ENCODE data around the gene LRRTM4.

The LRRTM4 gene

GRCh38 chr2:77508511-77508910, 13.7 kb downstream of the LRRTM4 start:
- Mint-ChIP-seq H3K4me3 (no peak overlapping the region), H3K36me3 (ENCODE audit: low read depth) (no peaks in the 10 kb centered on the region), H3K4me1 (ENCODE audit: low read depth) (no peaks in the 10 kb centered on the region), H3K27ac (no peak overlapping the region), H3K9me3 (peaks cover 12% of the 10 kb centered on the region), H3K27me3 (no peaks in the 10 kb centered on the region)
- DNase-seq = no peak

- Mint-ChIP-seq H3K9me3 (peaks cover 12% of the 10 kb centered on the region), H3K27me3 (no peaks in the 10 kb centered on the region), H3K4me1 (ENCODE audit: low read depth) (no peaks in the 10 kb centered on the region), H3K36me3 (ENCODE audit: low read depth) (no peaks in the 10 kb centered on the region), H3K4me3 (no peak overlapping the region), H3K27ac (no peak overlapping the region)
- DNase-seq = no peak
These were observed 14.5 kb downstream of the LRRTM4 start for GRCh38 chr2:77507657-77508056.

GRCh38 chr2:77488141-77488540, 34.0 kb downstream of the LRRTM4 start:
- Mint-ChIP-seq H3K4me1 (ENCODE audit: low read depth) (no peaks in the 10 kb centered on the region), H3K27me3 (no peaks in the 10 kb centered on the region), H3K9me3 (peaks cover 18% of the 10 kb centered on the region), H3K27ac (no peak overlapping the region), H3K4me3 (no peak overlapping the region), H3K36me3 (ENCODE audit: low read depth) (no peaks in the 10 kb centered on the region)
- no peak for DNase-seq

GRCh38 chr2:77487074-77487803, 34.9 kb downstream of the LRRTM4 start:
- Mint-ChIP-seq H3K4me1 (ENCODE audit: low read depth) (no peaks in the 10 kb centered on the region), H3K9me3 (peaks cover 18% of the 10 kb centered on the region), H3K4me3 (no peak overlapping the region), H3K27ac (no peak overlapping the region), H3K27me3 (no peaks in the 10 kb centered on the region), H3K36me3 (ENCODE audit: low read depth) (no peaks in the 10 kb centered on the region)
- DNase-seq = no peak

GRCh38 chr2:77484026-77484425, 38.1 kb downstream of the LRRTM4 start:
- Mint-ChIP-seq H3K27me3 (no peaks in the 10 kb centered on the region), H3K36me3 (ENCODE audit: low read depth) (no peaks in the 10 kb centered on the region), H3K27ac (no peak overlapping the region), H3K9me3 (peaks cover 22% of the 10 kb centered on the region), H3K4me1 (ENCODE audit: low read depth) (no peaks in the 10 kb centered on the region), H3K4me3 (no peak overlapping the region)
- DNase-seq = no peak

- Mint-ChIP-seq H3K27me3 (no peaks in the 10 kb centered on the region), H3K9me3 (peaks cover 18% of the 10 kb centered on the region), H3K4me1 (ENCODE audit: low read depth) (no peaks in the 10 kb centered on the region), H3K27ac (no peak overlapping the region), H3K36me3 (ENCODE audit: low read depth) (no peaks in the 10 kb centered on the region), H3K4me3 (no peak overlapping the region)
- DNase-seq = no peak
These were observed 42.3 kb downstream of the LRRTM4 start for GRCh38 chr2:77479895-77480294.

- Mint-ChIP-seq H3K4me1 (ENCODE audit: low read depth) (no peaks in the 10 kb centered on the region), H3K9me3 (peaks cover 18% of the 10 kb centered on the region), H3K27ac (no peak overlapping the region), H3K36me3 (ENCODE audit: low read depth) (no peaks in the 10 kb centered on the region), H3K4me3 (no peak overlapping the region), H3K27me3 (no peaks in the 10 kb centered on the region)
- no peak for DNase-seq
These were observed 42.8 kb downstream of the LRRTM4 start for GRCh38 chr2:77479395-77479794.

GRCh38 chr2:77470096-77470495, 52.1 kb downstream of the LRRTM4 start:
- Mint-ChIP-seq H3K27ac (no peak overlapping the region), H3K4me1 (ENCODE audit: low read depth) (no peaks in the 10 kb centered on the region), H3K36me3 (ENCODE audit: low read depth) (no peaks in the 10 kb centered on the region), H3K9me3 (peaks cover 18% of the 10 kb centered on the region), H3K27me3 (no peaks in the 10 kb centered on the region), H3K4me3 (no peak overlapping the region)
- no peak for DNase-seq

GRCh38 chr2:77469106-77469505, 53.1 kb downstream of the LRRTM4 start:
- Mint-ChIP-seq H3K4me3 (no peak overlapping the region), H3K9me3 (peaks cover 18% of the 10 kb centered on the region), H3K4me1 (ENCODE audit: low read depth) (no peaks in the 10 kb centered on the region), H3K27ac (no peak overlapping the region), H3K36me3 (ENCODE audit: low read depth) (no peaks in the 10 kb centered on the region), H3K27me3 (no peaks in the 10 kb centered on the region)
- DNase-seq = no peak

- Mint-ChIP-seq H3K27me3 (no peaks in the 10 kb centered on the region), H3K36me3 (ENCODE audit: low read depth) (no peaks in the 10 kb centered on the region), H3K27ac (no peak overlapping the region), H3K9me3 (peaks cover 11% of the 10 kb centered on the region), H3K4me3 (no peak overlapping the region), H3K4me1 (ENCODE audit: low read depth) (no peaks in the 10 kb centered on the region)
- no peak for DNase-seq
These were observed 62.3 kb downstream of the LRRTM4 start for GRCh38 chr2:77459840-77460239.

GRCh38 chr2:77458216-77458615, 64.0 kb downstream of the LRRTM4 start:
- peaks cover 9% of the 10 kb centered on the region for H3K9me3 Mint-ChIP-seq
- no peaks in the 10 kb centered on the region for H3K27me3 Mint-ChIP-seq
- H3K4me3 Mint-ChIP-seq = no peak overlapping the region
- no peak overlapping the region for H3K27ac Mint-ChIP-seq
- no peaks in the 10 kb centered on the region for H3K36me3 Mint-ChIP-seq (ENCODE audit: low read depth)
- H3K4me1 Mint-ChIP-seq (ENCODE audit: low read depth) = no peaks in the 10 kb centered on the region
- no peak for DNase-seq

GRCh38 chr2:77457665-77458064, 64.5 kb downstream of the LRRTM4 start:
- no peaks in the 10 kb centered on the region for H3K36me3 Mint-ChIP-seq (ENCODE audit: low read depth)
- H3K27ac Mint-ChIP-seq = no peak overlapping the region
- H3K27me3 Mint-ChIP-seq = no peaks in the 10 kb centered on the region
- no peak overlapping the region for H3K4me3 Mint-ChIP-seq
- no peaks in the 10 kb centered on the region for H3K4me1 Mint-ChIP-seq (ENCODE audit: low read depth)
- no peak for DNase-seq
- peaks cover 9% of the 10 kb centered on the region for H3K9me3 Mint-ChIP-seq

- Mint-ChIP-seq H3K4me1 (ENCODE audit: low read depth) (no peaks in the 10 kb centered on the region), H3K27ac (no peak overlapping the region), H3K4me3 (no peak overlapping the region), H3K36me3 (ENCODE audit: low read depth) (no peaks in the 10 kb centered on the region), H3K27me3 (no peaks in the 10 kb centered on the region), H3K9me3 (peaks cover 18% of the 10 kb centered on the region)
- no peak for DNase-seq
These were observed 79.1 kb downstream of the LRRTM4 start for GRCh38 chr2:77443076-77443475.

GRCh38 chr2:77434880-77435279, 87.3 kb downstream of the LRRTM4 start:
- Mint-ChIP-seq H3K27me3 (no peaks in the 10 kb centered on the region), H3K27ac (no peak overlapping the region), H3K4me1 (ENCODE audit: low read depth) (no peaks in the 10 kb centered on the region), H3K4me3 (no peak overlapping the region), H3K36me3 (ENCODE audit: low read depth) (no peaks in the 10 kb centered on the region), H3K9me3 (peaks cover 5% of the 10 kb centered on the region)
- DNase-seq = no peak

GRCh38 chr2:77428946-77429345, 93.2 kb downstream of the LRRTM4 start:
- no peaks in the 10 kb centered on the region for H3K27me3 Mint-ChIP-seq

GRCh38 chr2:77421971-77422370, 100.2 kb downstream of the LRRTM4 start:
- Mint-ChIP-seq H3K27ac (no peak overlapping the region), H3K4me1 (ENCODE audit: low read depth) (no peaks in the 10 kb centered on the region), H3K36me3 (ENCODE audit: low read depth) (no peaks in the 10 kb centered on the region), H3K27me3 (no peaks in the 10 kb centered on the region), H3K9me3 (peaks cover 16% of the 10 kb centered on the region), H3K4me3 (no peak overlapping the region)
- DNase-seq = no peak

More at GRCh38 chr2:77428946-77429345, 93.2 kb downstream of the LRRTM4 start:
- no peak overlapping the region for H3K4me3 Mint-ChIP-seq
- no peak for DNase-seq
- H3K36me3 Mint-ChIP-seq (ENCODE audit: low read depth) = no peaks in the 10 kb centered on the region
- no peaks in the 10 kb centered on the region for H3K4me1 Mint-ChIP-seq (ENCODE audit: low read depth)
- peaks cover 19% of the 10 kb centered on the region for H3K9me3 Mint-ChIP-seq
- no peak overlapping the region for H3K27ac Mint-ChIP-seq

Data from activated T-cell treated with anti-CD3 and anti-CD28 coated beads, Interleukin-2, amount 50 U/mL, for 24 hours (primary cell).